SK-N-SH (cell line): ENCODE results near the gene BEND3. TPM values are rescaled to one million over a fixed set of nuclear protein-coding genes. Genes with fewer than 3 reads are reported as not detected.

Experiments used
- CTCF ChIA-PET: fragments of 300-600, 350-600 bp; formaldehyde crosslinking; extraction: SDS; loops from one replicate; lab custom pipeline; 2021; lab: Yijun Ruan, JAX
- POLR2A ChIA-PET: fragments of 350-600 bp; sonication (Branson Sonifier 250); formaldehyde crosslinking; extraction: SDS; loops from one replicate; lab custom pipeline; 2020; ENCODE audit warnings: antibody characterized with exemption, inconsistent platforms; lab: Yijun Ruan, JAX
- DNase-seq: peaks from one replicate; pipeline ENCODE4 v3.0.0; 2012
- H2AFZ ChIP-seq: fragments of 200-600 bp; sonication (generic); 2 replicates; pipeline ENCODE4 v1.8.1; 2016; ENCODE audit warnings: antibody characterized with exemption, mild to moderate bottlenecking, low read depth
- H3F3A ChIP-seq: fragments of 200-600 bp; sonication (generic); replicated peaks from 2 replicates; pipeline ENCODE3; 2016; ENCODE audit warnings: antibody characterized with exemption, mild to moderate bottlenecking; ENCODE audit not compliant: insufficient read depth
- H3K27ac ChIP-seq, 2 experiments: fragments of 200-500 bp in 1 of 2; fragments of 200-600 bp in 1 of 2; sonication (Bioruptor generic) in 1 of 2; sonication (generic), shearing (Covaris generic) in 1 of 2; 2 replicates each; pipeline versions ENCODE4 v1.5.1 to v1.6.1; 2014 to 2016; ENCODE audit warnings: low read depth in 2 of 2, inconsistent platforms in 1 of 2, low read length in 1 of 2, mild to moderate bottlenecking in 1 of 2, mixed read lengths in 1 of 2
- H3K27me3 ChIP-seq: fragments of 200-600 bp; sonication (generic), shearing (Covaris generic); 2 replicates; pipeline ENCODE4 v1.6.1; 2016; ENCODE audit warnings: mixed run types; ENCODE audit not compliant: insufficient read depth
- H3K36me3 ChIP-seq, 2 experiments: fragments of 200-500 bp in 1 of 2; fragments of 200-600 bp in 1 of 2; sonication (Bioruptor generic) in 1 of 2; sonication (generic) in 1 of 2; replicated peaks in 1 of 2; 2 replicates each; pipeline versions ENCODE3 to v1.5.1; 2014 to 2016; ENCODE audit warnings: low read length in 1 of 2, mild to moderate bottlenecking in 1 of 2; ENCODE audit not compliant: insufficient read depth in 2 of 2, control insufficient read depth in 1 of 2
- H3K4me1 ChIP-seq, 2 experiments: fragments of 200-500 bp in 1 of 2; fragments of 200-600 bp in 1 of 2; sonication (Bioruptor generic) in 1 of 2; sonication (generic), shearing (Covaris generic) in 1 of 2; 2 replicates each; pipeline versions ENCODE4 v1.5.1 to v1.6.1; 2014 to 2016; ENCODE audit warnings: low read depth in 1 of 2, low read length in 1 of 2, mixed run types in 1 of 2; ENCODE audit not compliant: insufficient read depth in 2 of 2, control insufficient read depth in 1 of 2
- H3K4me2 ChIP-seq: fragments of 200-600 bp; sonication (generic), shearing (Covaris generic); 2 replicates; pipeline ENCODE4 v1.6.1; 2017; ENCODE audit warnings: mixed run types
- H3K4me3 ChIP-seq, 2 experiments: fragments of 200-500 bp in 1 of 2; fragments of 200-600 bp in 1 of 2; sonication (Bioruptor generic) in 1 of 2; sonication (generic), shearing (Covaris generic) in 1 of 2; 2 replicates each; pipeline versions ENCODE4 v1.5.1 to v1.8.1; 2014 to 2016; ENCODE audit warnings: low read depth in 2 of 2, inconsistent platforms in 1 of 2, low read length in 1 of 2, mild to moderate bottlenecking in 1 of 2, mixed read lengths in 1 of 2, moderate library complexity in 1 of 2
- H3K79me2 ChIP-seq: fragments of 200-600 bp; sonication (generic); 2 replicates; pipeline ENCODE4 v1.8.1; 2017; ENCODE audit warnings: mild to moderate bottlenecking; ENCODE audit not compliant: insufficient read depth
- H3K9ac ChIP-seq: fragments of 200-600 bp; sonication (generic); 2 replicates; pipeline ENCODE4 v1.6.1; 2017; ENCODE audit warnings: mixed run types
- H3K9me2 ChIP-seq: fragments of 200-600 bp; sonication (generic); 2 replicates; pipeline ENCODE4 v1.6.1; 2017; ENCODE audit warnings: mixed run types
- H3K9me3 ChIP-seq: fragments of 200-600 bp; sonication (generic); 2 replicates; pipeline ENCODE4 v1.6.1; 2017; ENCODE audit warnings: mixed run types, mild to moderate bottlenecking, moderate library complexity
- H4K20me1 ChIP-seq: fragments of 200-600 bp; sonication (generic); 2 replicates; pipeline ENCODE4 v1.6.1; 2017; ENCODE audit warnings: mild to moderate bottlenecking, mixed run types; ENCODE audit not compliant: insufficient read depth
- CHD2 ChIP-seq: fragments of 150-350 bp; IDR thresholded peaks from 2 replicates; pipeline ENCODE4 v1.6.1; 2018; ENCODE audit warnings: low read length; ENCODE audit not compliant: partially characterized antibody
- CTCF ChIP-seq: fragments of 200-600 bp; sonication (generic); IDR thresholded peaks from 2 replicates; pipeline ENCODE4 v1.6.1; 2017; ENCODE audit warnings: antibody characterized with exemption, mild to moderate bottlenecking, moderate library complexity
- GATA2 ChIP-seq: sonication (generic); formaldehyde crosslinking; IDR thresholded peaks from 2 replicates; pipeline ENCODE4 v1.5.0; 2020; ENCODE audit warnings: mild to moderate bottlenecking, missing genetic modification reagents
- IRF3 ChIP-seq: fragments of 150-350 bp; IDR thresholded peaks from 2 replicates; pipeline ENCODE4 v1.6.1; 2016; ENCODE audit warnings: mild to moderate bottlenecking, low read depth, low read length
- MEF2A ChIP-seq: IDR thresholded peaks from 2 replicates; pipeline ENCODE4 v1.4.0; 2012; ENCODE audit warnings: low read depth, borderline replicate concordance
- MXI1 ChIP-seq: IDR thresholded peaks from 2 replicates; pipeline ENCODE4 v1.6.1; 2012; ENCODE audit warnings: mild to moderate bottlenecking, low read depth, low read length, improper control_type of control experiment
- NRF1 ChIP-seq: IDR thresholded peaks from 2 replicates; pipeline ENCODE4 v1.6.1; 2012; ENCODE audit warnings: low read depth, mild to moderate bottlenecking, low read length
- POLR2AphosphoS5 ChIP-seq: IDR thresholded peaks from 2 replicates; pipeline ENCODE4 v1.6.1; 2012; ENCODE audit warnings: low read depth, low read length
- RFX5 ChIP-seq: IDR thresholded peaks from 2 replicates; pipeline ENCODE4 v1.6.1; 2012; ENCODE audit warnings: mild to moderate bottlenecking, improper control_type of control experiment, low read length
- SIN3A ChIP-seq: IDR thresholded peaks from 2 replicates; pipeline ENCODE4 v1.6.1; 2012; ENCODE audit warnings: low read depth, mild to moderate bottlenecking, low read length, moderate library complexity, borderline replicate concordance
- SMC3 ChIP-seq: IDR thresholded peaks from 2 replicates; pipeline ENCODE4 v1.6.1; 2012; ENCODE audit warnings: low read depth, low read length, improper control_type of control experiment
- ZBTB33 ChIP-seq: IDR thresholded peaks from 2 replicates; pipeline ENCODE4 v1.4.0; 2012; ENCODE audit warnings: low read depth, borderline replicate concordance
- WGBS: methylation state at CpG from one replicate; pipeline ENCODE4 v1.1.6; 2017; ENCODE audit warnings: low lambda C conversion rate; 5-methylcytosine and 5-hydroxymethylcytosine counted together
- polyA plus RNA-seq, 3 experiments: library from polyadenylated mRNA; depleted of rRNA; stranded (reverse); fragments of >200 nt; gene quantifications; 2 replicates each; pipeline ENCODE4 v1.2.3, GENCODE V29; 2012

BEND3 gene
- polyA plus RNA-seq, 1 of the 3 experiments (the other 2 are of a cell fraction): 1.0 TPM

GRCh38 chr6:107101686-107102413 lies 13.5 kb downstream of the BEND3 start:
- WGBS: 88% methylated on average over 9 of the region's 9 CpGs
- H3K79me2 ChIP-seq: no peaks in the 10 kb centered on the region
- H3K4me3 ChIP-seq: no peak overlapping the region
- H3F3A ChIP-seq: no peaks in the 10 kb centered on the region
- no peaks in the 10 kb centered on the region for H3K9me3 ChIP-seq
- H3K9me2 ChIP-seq: no peaks in the 10 kb centered on the region
- no peaks in the 10 kb centered on the region for H3K27me3 ChIP-seq
- TF ChIP-seq MEF2A (no peak), SIN3A (no peak), GATA2 (CRISPR knock-in tag) (no peak), SMC3 (no peak), NRF1 (no peak)
- POLR2A ChIA-PET: interaction anchor here (0.7 to 1.5 kb wide), 2 partner anchors 12 to 56 kb away, joined by 3 to 4 read pairs; no protein-coding TSS in a partner anchor
- H3K27ac ChIP-seq: no peak overlapping the region
- no peak overlapping the region for H2AFZ ChIP-seq
- H3K9ac ChIP-seq: no peak overlapping the region
- H3K36me3 ChIP-seq: no peaks in the 10 kb centered on the region
- CTCF ChIA-PET: interaction anchor here (1.1 to 2.3 kb wide), 3 partner anchors 12 to 26 kb away, joined by 3 to 12 read pairs (median 4); no protein-coding TSS in a partner anchor
- no peak for DNase-seq
- no peak overlapping the region for H3K4me2 ChIP-seq
- no peaks in the 10 kb centered on the region; a peak in 1 of 4 replicates for H3K4me1 ChIP-seq
- no peaks in the 10 kb centered on the region for H4K20me1 ChIP-seq

GRCh38 chr6:107101211-107101610 lies 14.1 kb downstream of the BEND3 start:
- TF ChIP-seq POLR2AphosphoS5: no peak
- TF ChIP-seq CTCF: no peak
- TF ChIP-seq RFX5: no peak
- TF ChIP-seq ZBTB33: no peak
- no peak for TF ChIP-seq CHD2
- TF ChIP-seq IRF3: no peak
- TF ChIP-seq MXI1: no peak
- TF ChIP-seq SMC3: no peak
- Histone ChIP-seq H3K27me3 (no peaks in the 10 kb centered on the region), H3F3A (no peaks in the 10 kb centered on the region), H3K9ac (no peak overlapping the region), H3K79me2 (no peaks in the 10 kb centered on the region), H3K9me2 (no peaks in the 10 kb centered on the region), H4K20me1 (no peaks in the 10 kb centered on the region), H2AFZ (no peak overlapping the region), H3K4me2 (no peak overlapping the region), H3K4me1 (no peaks in the 10 kb centered on the region; a peak in 1 of 4 replicates), H3K36me3 (no peaks in the 10 kb centered on the region), H3K27ac (no peak overlapping the region), H3K9me3 (no peaks in the 10 kb centered on the region), H3K4me3 (no peak overlapping the region)
- DNase-seq: no peak
- POLR2A ChIA-PET: no interaction called here
- CTCF ChIA-PET: interaction anchor here (1.7 kb wide), 1 partner anchor 13 kb away, joined by 5 read pairs; no protein-coding TSS in a partner anchor
